Lower leg skin (tissue), 3 donors: ENCODE results near the gene SP3.

Experiments used
- CTCF ChIP-seq, 3 donors: fragments of 450-650 bp; IDR thresholded peaks; one replicate each; pipeline ENCODE4 v1.5.1; 2016; ENCODE audit warnings: antibody characterized with exemption in 3 of 3, mild to moderate bottlenecking in 3 of 3, moderate library complexity in 2 of 3
- POLR2A ChIP-seq, 2 donors: fragments of 450-650 bp; IDR thresholded peaks; one replicate each; pipeline ENCODE4 v1.6.1; 2016 to 2017; ENCODE audit warnings: antibody characterized with exemption in 2 of 2, mild to moderate bottlenecking in 1 of 2, moderate library complexity in 1 of 2

GRCh38 chr2:173959358-173959884, 5.8 kb downstream of the SP3 start:
- TF ChIP-seq CTCF (IDR thresholded peaks at IDR 0.05) (no peak), POLR2A (IDR thresholded peaks at IDR 0.05) (no peak)
